Endothelial cell (in vitro differentiated cells): Measurements from ENCODE around the gene SNAP25. TPM values are rescaled to one million over a fixed set of nuclear protein-coding genes. Genes with fewer than 3 reads are reported as not detected.

ENCODE experiments used
- DNase-seq: peaks from one replicate; pipeline ENCODE4 v3.0.0; 2021; ENCODE audit warnings: low spot score
- H3K27ac Mint-ChIP-seq: one replicate; pipeline ENCODE4 v1.8.0; 2021; ENCODE audit warnings: mixed read lengths, inconsistent platforms; ENCODE audit not compliant: unreplicated experiment
- H3K27me3 Mint-ChIP-seq: one replicate; pipeline ENCODE4 v1.8.0; 2021; ENCODE audit warnings: mild to moderate bottlenecking, moderate library complexity, mixed read lengths, inconsistent platforms; ENCODE audit not compliant: unreplicated experiment
- H3K36me3 Mint-ChIP-seq: one replicate; pipeline ENCODE4 v1.8.0; 2021; ENCODE audit warnings: mild to moderate bottlenecking, low read depth, mixed read lengths, inconsistent platforms; ENCODE audit not compliant: unreplicated experiment
- H3K4me1 Mint-ChIP-seq: one replicate; pipeline ENCODE4 v1.8.0; 2021; ENCODE audit warnings: mild to moderate bottlenecking, mixed read lengths, inconsistent platforms; ENCODE audit not compliant: unreplicated experiment
- H3K4me3 Mint-ChIP-seq: one replicate; pipeline ENCODE4 v1.8.0; 2021; ENCODE audit warnings: mild to moderate bottlenecking, mixed read lengths, inconsistent platforms; ENCODE audit not compliant: unreplicated experiment
- H3K9me3 Mint-ChIP-seq: one replicate; pipeline ENCODE4 v1.8.0; 2021; ENCODE audit warnings: mixed read lengths, inconsistent platforms; ENCODE audit not compliant: unreplicated experiment
- CTCF ChIP-seq: fragments of 200-600 bp; sonication (generic); IDR thresholded peaks from one replicate; pipeline ENCODE4 v1.5.0; 2021; ENCODE audit warnings: antibody characterized with exemption; ENCODE audit not compliant: unreplicated experiment
- total RNA-seq: library from RNA; stranded (reverse); fragmentation: NEBNext Ultra II Directional; extraction: Animal tissue kit (Norgen Biotek cat#: 25700); gene quantifications from one replicate; pipeline ENCODE4 v1.2.1, GENCODE V29; 2021; ENCODE audit not compliant: unreplicated experiment

SNAP25 gene
- total RNA-seq, 1 donor from 2014 or later: 0.38 TPM

- TF ChIP-seq CTCF: no peak
- no peaks in the 10 kb centered on the region for H3K36me3 Mint-ChIP-seq
- H3K27ac Mint-ChIP-seq: no peak overlapping the region
- H3K4me3 Mint-ChIP-seq: no peak overlapping the region
- DNase-seq: no peak
- H3K9me3 Mint-ChIP-seq: no peaks in the 10 kb centered on the region
- no peaks in the 10 kb centered on the region for H3K4me1 Mint-ChIP-seq
- peaks cover 1% of the 10 kb centered on the region for H3K27me3 Mint-ChIP-seq
These were observed 28.8 kb downstream of the SNAP25 start for GRCh38 chr20:10247440-10247839.

GRCh38 chr20:10249048-10249770 is 30.6 kb downstream of the SNAP25 start:
- Mint-ChIP-seq H3K27ac (no peak overlapping the region), H3K9me3 (no peaks in the 10 kb centered on the region), H3K4me3 (no peak overlapping the region), H3K4me1 (no peaks in the 10 kb centered on the region), H3K27me3 (peaks cover 1% of the 10 kb centered on the region), H3K36me3 (no peaks in the 10 kb centered on the region)
- TF ChIP-seq CTCF: no peak
- DNase-seq: no peak

GRCh38 chr20:10249822-10250221 is 31.2 kb downstream of the SNAP25 start:
- no peaks in the 10 kb centered on the region for H3K4me1 Mint-ChIP-seq
- no peak overlapping the region for H3K27ac Mint-ChIP-seq
- no peaks in the 10 kb centered on the region for H3K9me3 Mint-ChIP-seq
- DNase-seq: no peak
- no peaks in the 10 kb centered on the region for H3K36me3 Mint-ChIP-seq
- peaks cover 1% of the 10 kb centered on the region for H3K27me3 Mint-ChIP-seq
- H3K4me3 Mint-ChIP-seq: no peak overlapping the region
- no peak for TF ChIP-seq CTCF

- Mint-ChIP-seq H3K9me3 (no peaks in the 10 kb centered on the region), H3K36me3 (no peaks in the 10 kb centered on the region), H3K27ac (no peak overlapping the region), H3K27me3 (peaks cover 1% of the 10 kb centered on the region), H3K4me3 (no peak overlapping the region), H3K4me1 (no peaks in the 10 kb centered on the region)
- no peak for DNase-seq
- no peak for TF ChIP-seq CTCF
These were observed 32.3 kb downstream of the SNAP25 start for GRCh38 chr20:10250902-10251301.

GRCh38 chr20:10253780-10254179 is 35.1 kb downstream of the SNAP25 start:
- Mint-ChIP-seq H3K27me3 (peaks cover 1% of the 10 kb centered on the region), H3K4me3 (no peak overlapping the region), H3K4me1 (peaks cover 3% of the 10 kb centered on the region), H3K36me3 (no peaks in the 10 kb centered on the region), H3K27ac (no peak overlapping the region), H3K9me3 (no peaks in the 10 kb centered on the region)
- no peak for DNase-seq
- no peak for TF ChIP-seq CTCF
